ENCODE data around the gene EIF2B1.
"Not testable (repeated sequence)": the region's sequence is repeated elsewhere in the genome, so short reads cannot be mapped to it uniquely, and the experiment has no call there.

Gene EIF2B1

GRCh38 chr12:123617144-123617543 is 16.3 kb downstream of the EIF2B1 start:
- DNase-seq, result no peak

GRCh38 chr12:123614531-123614930 is 19.0 kb downstream of the EIF2B1 start:
- no peak for DNase-seq

GRCh38 chr12:123614110-123614509 is 19.4 kb downstream of the EIF2B1 start:
- no peak for DNase-seq

GRCh38 chr12:123608182-123608581 is 25.3 kb downstream of the EIF2B1 start:
- no peak for DNase-seq

GRCh38 chr12:123607756-123608155 is 25.7 kb downstream of the EIF2B1 start:
- no peak for DNase-seq

GRCh38 chr12:123603495-123603894 is 30.0 kb downstream of the EIF2B1 start:
- not testable (repeated sequence) for DNase-seq

GRCh38 chr12:123602651-123603195 is 30.8 kb downstream of the EIF2B1 start:
- DNase-seq, result no peak

GRCh38 chr12:123601602-123602489 is 31.6 kb downstream of the EIF2B1 start, which contains the start of gene DDX55:
Gene DDX55 (plus strand): TSS chr12:123602099. CDS start chr12:123602149, 50 bp downstream.
- peak; percentile 81 for DNase-seq

GRCh38 chr12:123599721-123600120 is 33.8 kb downstream of the EIF2B1 start:
- no peak for DNase-seq

- DNase-seq, result no peak
Measured at GRCh38 chr12:123599310-123599709, 34.2 kb downstream of the EIF2B1 start.

GRCh38 chr12:123598522-123598921 is 35.0 kb downstream of the EIF2B1 start:
- no peak for DNase-seq

GRCh38 chr12:123597100-123597499 is 36.4 kb downstream of the EIF2B1 start:
- DNase-seq, result no peak

- DNase-seq, result no peak
Measured at GRCh38 chr12:123595729-123596128, 37.8 kb downstream of the EIF2B1 start.

- no peak for DNase-seq
Measured at GRCh38 chr12:123591702-123592481, 41.6 kb downstream of the EIF2B1 start.

GRCh38 chr12:123580772-123581171 is 52.7 kb downstream of the EIF2B1 start:
- DNase-seq, result no peak

- DNase-seq, result not testable (repeated sequence)
Measured at GRCh38 chr12:123578829-123579228, 54.7 kb downstream of the EIF2B1 start.

GRCh38 chr12:123578243-123578642 is 55.2 kb downstream of the EIF2B1 start:
- DNase-seq, result no peak

- no peak for DNase-seq
Measured at GRCh38 chr12:123576611-123577010, 56.9 kb downstream of the EIF2B1 start.

- DNase-seq, result no peak
Measured at GRCh38 chr12:123573870-123574269, 59.6 kb downstream of the EIF2B1 start.

GRCh38 chr12:123572391-123572790 is 61.1 kb downstream of the EIF2B1 start:
- DNase-seq, result no peak

- DNase-seq, result no peak
Measured at GRCh38 chr12:123571343-123571813, 62.1 kb downstream of the EIF2B1 start.
